NCI-H1048 (cell line): ENCODE results near the gene PLLP.
"Not testable (repeated sequence)": the region's sequence is repeated elsewhere in the genome, so short reads cannot be mapped to it uniquely, and the experiment has no call there.

Experiments used
- DNase-seq: peaks from one replicate; lab custom pipeline; 2025; lab: John Stamatoyannopoulos, UW

Gene PLLP

DNA sequence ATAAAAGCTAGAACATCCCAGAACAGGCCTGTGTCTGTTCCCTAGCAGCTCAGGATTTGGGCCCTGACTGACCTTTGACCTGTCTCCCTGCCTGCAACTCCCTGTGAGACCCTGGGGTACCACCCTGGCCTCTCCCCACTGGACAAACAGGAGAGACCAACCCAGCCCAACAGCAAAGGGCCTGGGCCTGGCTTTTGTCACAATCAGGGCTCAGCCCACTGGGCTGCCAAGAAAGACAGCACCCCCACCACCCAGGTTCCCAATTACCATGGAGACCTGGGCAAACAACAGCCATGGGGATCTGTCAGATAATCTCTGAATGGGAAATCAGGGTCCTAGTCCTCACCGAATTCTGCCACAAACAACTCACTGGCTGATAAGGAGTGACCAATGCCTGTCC lies 11.1 kb downstream of the PLLP start:
- DNase-seq, result no peak

- no peak for DNase-seq
Observed at GRCh38 chr16:57271867-57272495, 12.5 kb downstream of the PLLP start.

DNA sequence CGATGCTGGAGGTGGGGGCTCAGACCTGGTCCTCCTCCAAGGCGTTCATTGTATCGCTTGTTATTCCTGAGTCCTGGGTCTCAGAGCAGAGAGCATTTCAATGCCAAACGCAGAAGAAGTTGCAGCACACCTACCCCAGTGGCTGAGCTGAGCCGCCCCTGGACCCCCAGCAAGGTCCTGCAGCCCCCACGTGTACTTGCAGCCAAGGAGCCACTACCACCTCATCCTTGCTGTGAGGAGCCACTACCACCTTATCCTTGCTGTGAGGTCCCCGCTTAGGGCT lies 13.5 kb downstream of the PLLP start:
- DNase-seq, result no peak

- DNase-seq, result no peak
Observed at GRCh38 chr16:57270221-57271062, 14.0 kb downstream of the PLLP start.

DNA sequence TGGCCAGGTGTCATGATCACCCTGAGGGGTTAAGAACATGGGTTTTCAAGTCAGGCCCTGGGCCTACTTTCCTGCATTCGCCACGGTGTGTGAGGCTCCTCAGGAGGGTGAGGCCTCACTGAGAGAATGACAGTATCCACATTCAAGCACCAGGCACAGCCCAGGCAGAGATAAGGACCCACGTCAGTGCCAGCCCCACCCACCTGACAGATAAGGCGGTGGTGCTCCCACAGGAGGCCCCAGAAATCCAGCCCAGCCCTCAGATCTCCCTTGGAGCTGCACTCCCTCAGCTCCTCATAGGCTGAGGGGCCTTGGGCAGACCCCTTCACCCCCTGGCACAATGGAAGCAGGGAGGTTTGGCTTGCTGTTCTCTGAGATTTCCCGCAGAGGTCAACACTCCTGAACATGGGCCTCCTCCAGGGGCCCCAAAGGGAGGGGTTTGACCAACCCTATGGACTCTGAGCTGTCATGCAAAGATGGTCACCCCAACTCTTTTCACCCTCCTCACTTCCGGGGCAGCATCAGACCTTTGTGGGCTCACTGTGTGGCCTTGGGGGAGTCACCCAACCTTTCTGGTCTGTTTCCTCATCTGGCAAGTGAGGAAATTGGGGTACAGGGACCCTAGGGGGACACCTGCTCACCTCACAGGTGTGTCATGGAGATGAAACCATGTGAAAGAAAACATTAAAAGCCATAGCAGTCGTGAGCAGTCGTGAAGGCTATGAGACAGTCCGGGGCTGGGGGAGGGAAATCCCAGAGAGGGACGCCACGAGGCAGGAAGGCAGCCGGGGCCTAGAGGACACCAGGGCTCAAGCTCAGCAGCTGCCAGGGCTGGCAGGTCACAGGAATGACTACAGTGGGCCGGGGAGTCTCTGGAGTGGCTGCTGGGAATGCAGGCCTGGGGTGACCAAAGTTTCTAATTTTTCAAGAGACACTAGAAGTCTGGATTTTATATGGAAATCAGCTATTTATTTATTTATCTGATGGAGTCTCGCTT lies 15.4 kb downstream of the PLLP start:
- DNase-seq, result no peak

DNA sequence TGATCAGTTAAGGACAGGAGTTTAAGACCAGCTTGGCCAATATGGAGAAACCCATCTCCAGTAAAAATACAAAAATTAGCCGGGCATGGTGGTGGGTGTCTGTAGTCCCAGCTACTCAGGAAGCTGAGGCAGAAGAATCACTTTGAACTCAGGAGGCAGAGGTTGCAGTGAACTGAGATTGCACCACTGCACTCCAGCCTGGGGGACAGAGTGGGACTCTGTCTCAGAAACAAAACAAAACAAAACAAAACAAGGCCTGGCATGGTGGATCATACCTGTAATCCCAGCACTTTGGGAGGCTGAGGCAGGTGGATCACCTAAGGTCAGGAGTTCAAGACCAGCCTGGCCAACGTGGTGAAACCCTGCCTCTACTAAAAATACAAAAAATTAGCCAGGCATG lies 17.1 kb downstream of the PLLP start:
- DNase-seq, result not testable (repeated sequence)

DNA sequence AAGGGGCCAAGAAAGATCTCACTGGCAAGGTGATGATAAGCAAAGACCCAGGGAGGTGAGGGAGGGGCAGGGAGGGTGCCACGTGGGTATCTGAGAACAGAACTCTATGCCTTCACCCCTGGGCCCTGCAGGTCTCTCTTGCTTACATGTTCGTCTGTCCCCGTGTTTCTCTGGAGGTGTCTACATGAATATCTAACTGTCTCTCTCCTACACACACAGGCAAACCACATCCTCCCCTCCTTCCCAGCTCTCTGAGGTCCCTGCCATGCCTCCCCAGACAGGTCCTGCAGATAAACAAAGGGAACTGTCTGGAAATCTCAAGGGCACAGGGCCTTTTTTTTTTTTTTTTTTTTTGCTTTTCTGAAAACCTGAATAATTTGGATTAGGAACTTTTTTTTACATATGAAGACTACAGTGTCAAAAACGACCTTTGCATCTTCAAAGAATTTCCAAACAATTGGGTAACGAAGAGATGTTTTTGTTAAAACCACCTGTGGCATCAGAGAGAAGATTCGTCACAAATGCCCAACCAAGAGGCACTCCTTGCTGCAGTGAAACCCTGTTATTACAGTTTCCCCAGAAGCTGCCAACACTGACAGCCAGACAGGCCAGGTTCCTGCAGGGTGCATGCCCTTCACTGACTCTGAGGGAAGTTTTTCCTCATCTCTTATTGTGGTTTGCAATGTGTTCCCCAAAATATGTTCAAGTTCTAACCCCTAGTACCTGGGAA lies 17.8 kb downstream of the PLLP start:
- DNase-seq, result no peak

GRCh38 chr16:57265850-57266530 lies 18.5 kb downstream of the PLLP start:
- no peak for DNase-seq

DNA sequence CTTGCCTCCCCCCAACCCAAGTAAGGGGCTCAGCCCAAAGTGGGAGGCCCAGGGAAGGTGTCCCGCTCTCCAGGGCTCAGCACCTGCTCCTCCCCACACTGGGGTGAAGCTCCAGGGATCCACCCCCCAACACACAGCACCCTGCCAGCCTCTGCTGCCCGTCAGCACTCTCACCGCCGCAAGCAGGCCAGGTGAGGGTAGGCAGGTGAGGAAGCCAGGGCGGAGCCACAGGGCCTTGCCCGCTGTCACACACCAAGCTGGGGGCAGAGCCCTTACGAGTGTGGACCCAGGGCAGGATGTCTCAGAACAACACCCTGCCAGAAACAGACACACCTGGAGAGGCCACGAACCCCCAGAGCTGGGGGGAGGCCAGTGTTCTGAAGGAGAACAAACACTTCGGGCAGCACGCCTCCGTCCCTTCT lies 19.5 kb downstream of the PLLP start:
- DNase-seq, result no peak

- DNase-seq, result no peak
Observed at GRCh38 chr16:57264381-57264780, 20.1 kb downstream of the PLLP start.

DNA sequence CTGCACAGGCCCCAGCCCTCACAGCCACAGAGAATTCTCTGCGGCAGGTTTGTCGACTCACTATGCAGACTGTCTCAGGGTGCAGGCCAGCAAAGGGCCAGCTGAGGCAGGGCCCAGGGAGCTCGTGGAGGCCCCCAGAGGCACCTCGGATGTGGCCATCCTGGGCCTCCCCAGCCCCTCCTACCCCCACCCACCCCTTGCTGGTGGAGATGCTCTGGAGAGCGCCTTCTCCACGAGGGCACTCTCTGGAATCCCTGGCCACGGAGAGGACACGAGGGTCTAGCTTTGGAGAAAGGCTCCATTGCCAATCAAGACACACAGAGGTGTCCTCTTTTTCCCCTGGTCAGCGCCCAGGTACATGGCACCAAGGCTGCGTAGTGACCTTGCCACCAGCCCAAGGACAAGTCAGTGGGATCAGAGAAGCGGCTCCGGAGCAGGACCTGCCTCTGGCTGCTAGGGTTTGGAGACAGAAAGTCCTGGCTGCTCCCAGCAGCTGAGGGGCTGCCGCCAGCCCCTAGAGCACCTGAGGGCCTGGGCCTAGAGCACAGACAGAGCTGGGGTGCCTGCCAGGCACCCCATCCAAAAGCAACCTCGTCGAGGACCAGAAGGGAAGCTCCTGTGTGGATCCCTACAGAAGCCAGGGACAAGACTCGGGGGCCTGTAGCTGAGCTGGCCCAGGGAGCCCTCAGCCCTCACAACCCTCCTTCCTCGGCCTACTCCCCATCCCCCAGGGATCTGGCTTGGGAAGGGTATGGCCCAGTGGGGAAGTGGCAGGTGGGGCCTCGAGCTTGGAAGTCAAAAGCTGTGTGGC lies 20.7 kb downstream of the PLLP start:
- no peak for DNase-seq

- DNase-seq, result no peak
Observed at GRCh38 chr16:57262841-57263540, 21.5 kb downstream of the PLLP start.

DNA sequence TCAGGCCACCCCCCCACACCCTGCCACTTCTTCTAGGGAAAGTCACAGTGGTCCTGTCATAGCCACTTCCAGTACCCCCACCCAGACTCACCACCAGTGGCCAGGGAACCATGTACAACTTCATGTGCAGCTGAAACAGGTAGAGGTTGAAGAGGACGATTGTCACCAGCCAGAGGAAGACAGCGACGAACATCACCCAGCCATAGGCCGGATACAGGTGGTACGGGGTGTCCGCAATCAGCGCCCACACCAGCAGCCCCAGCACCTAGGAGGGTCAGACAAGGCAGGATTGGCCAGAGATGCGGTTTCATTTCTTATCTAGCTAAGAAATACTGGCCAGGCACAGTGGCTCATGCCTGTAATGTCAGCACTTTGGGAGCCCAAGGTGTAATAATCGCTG lies 22.7 kb downstream of the PLLP start:
- DNase-seq, result no peak

GRCh38 chr16:57260294-57260929 lies 24.1 kb downstream of the PLLP start:
- DNase-seq, result no peak

DNA sequence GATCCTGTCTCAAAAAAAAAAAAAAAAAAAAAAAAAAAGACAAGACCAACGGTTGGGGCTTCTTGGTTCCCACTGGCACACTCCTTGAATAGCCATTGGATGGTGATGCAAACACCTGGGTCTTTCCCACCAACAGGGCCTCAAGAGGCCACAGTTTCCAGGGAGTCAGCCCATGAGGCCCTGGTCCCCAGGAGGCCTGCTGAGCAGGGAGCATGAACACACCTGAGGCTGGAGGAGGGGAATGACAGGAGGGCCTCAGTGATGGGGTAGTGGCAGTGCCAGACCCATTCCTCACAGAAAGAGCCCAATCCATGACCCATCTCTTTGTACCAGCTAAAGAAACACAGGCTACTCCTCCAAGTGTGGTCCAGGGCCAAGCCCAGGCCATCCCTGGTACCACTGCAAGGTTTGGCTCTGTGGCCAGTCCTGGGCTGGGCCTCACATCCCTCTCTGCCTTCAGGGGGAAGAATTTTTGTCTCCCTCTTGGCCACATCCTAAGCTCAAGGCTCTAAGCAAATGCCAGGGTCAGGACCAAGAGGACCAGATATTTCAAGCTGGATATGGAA lies 25.5 kb downstream of the PLLP start:
- no peak for DNase-seq

DNA sequence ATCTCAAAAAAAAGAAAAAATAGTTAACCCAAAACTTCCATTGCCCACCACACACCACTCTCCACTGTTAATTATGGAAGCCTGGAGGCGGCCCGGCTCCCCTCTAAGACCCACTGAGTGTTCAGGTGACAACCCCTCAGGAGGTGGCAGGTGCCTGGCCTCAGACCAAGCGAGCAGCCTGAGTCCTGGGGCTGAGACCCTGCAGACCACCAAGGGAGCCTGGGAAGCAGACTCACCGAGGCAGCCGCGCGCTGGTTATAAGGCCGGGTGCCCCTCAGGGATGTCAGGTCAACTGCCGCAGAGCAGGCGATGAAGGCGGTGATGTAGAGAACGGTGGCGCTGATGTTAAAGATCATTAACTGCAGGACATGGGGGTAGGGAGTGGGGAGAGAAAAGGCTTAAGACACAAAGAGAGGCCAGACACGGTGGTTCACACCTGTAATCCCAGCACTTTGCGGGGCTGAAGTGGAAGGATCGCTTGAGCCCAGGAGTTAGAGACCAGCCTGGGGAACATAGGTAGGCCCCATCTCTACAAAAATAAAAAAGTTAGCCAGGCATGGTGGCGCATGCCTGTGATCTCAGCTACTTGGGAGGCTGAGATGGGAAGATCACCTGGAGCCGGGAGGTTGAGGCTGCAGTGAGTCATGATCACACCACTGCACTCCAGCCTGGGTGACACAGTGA lies 26.1 kb downstream of the PLLP start:
- no peak for DNase-seq

GRCh38 chr16:57257455-57258070 lies 26.9 kb downstream of the PLLP start:
- DNase-seq, result no peak
